C4-2B (cell line): ENCODE measurements around the gene TMEM220.

Experiments used
- H3K27ac ChIP-seq: fragments of 450-650 bp; 2 replicates; pipeline ENCODE4 v1.5.1; 2017
- ZFX ChIP-seq: fragments of 450-650 bp; IDR thresholded peaks from 2 replicates; pipeline ENCODE4 v1.6.1; 2017
- TF ChIP-seq, protein P1 (sequence below): fragments of 450-650 bp; conservative IDR thresholded peaks from 2 replicates; pipeline ENCODE4 v1.5.1; 2017; ENCODE audit warnings: mild to moderate bottlenecking

The TMEM220 gene

DNA sequence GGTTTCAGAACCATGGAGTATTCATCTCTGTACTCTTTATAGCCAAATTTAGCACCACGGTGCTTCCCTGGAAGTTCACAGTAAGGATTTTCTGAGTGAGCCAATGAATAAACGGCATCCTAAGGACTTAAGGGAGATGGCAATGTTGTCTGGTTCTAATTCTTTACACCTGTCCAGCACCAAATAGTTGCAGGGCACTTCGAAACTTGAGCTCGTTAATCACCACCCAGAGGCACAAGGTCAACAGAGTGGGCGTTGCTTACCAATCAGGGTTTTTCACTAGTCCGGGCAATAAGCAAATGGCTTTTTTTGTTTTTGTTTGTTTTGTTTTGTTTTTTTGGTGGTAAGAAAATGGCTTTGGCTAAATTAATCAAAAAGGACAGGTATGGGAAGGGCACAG is 28.2 kb upstream of the TMEM220 start:
- no peak overlapping the region for H3K27ac ChIP-seq
- TF ChIP-seq, protein P1, sequence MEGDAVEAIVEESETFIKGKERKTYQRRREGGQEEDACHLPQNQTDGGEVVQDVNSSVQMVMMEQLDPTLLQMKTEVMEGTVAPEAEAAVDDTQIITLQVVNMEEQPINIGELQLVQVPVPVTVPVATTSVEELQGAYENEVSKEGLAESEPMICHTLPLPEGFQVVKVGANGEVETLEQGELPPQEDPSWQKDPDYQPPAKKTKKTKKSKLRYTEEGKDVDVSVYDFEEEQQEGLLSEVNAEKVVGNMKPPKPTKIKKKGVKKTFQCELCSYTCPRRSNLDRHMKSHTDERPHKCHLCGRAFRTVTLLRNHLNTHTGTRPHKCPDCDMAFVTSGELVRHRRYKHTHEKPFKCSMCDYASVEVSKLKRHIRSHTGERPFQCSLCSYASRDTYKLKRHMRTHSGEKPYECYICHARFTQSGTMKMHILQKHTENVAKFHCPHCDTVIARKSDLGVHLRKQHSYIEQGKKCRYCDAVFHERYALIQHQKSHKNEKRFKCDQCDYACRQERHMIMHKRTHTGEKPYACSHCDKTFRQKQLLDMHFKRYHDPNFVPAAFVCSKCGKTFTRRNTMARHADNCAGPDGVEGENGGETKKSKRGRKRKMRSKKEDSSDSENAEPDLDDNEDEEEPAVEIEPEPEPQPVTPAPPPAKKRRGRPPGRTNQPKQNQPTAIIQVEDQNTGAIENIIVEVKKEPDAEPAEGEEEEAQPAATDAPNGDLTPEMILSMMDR = no peak
- no peak for TF ChIP-seq ZFX

DNA sequence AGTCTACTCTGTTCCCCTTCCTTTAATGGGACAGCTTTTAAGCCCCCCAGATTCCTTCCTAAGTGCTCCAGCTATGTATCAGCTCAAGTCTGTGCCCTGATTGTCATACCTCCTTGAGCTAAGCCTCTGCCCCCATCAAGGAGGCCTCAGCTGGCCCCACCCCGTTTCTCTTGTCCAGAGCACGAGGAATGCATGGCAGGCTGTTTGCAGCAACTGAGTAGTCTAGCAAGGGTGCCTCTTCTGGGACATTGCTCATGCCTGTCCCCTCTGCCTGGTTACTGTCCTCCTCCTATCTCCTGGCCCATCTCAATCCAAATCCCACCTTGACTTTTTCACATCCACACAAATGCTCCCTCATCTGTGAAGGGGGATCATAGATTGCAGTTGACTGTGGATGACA is 27.8 kb upstream of the TMEM220 start:
- no peak overlapping the region for H3K27ac ChIP-seq
- TF ChIP-seq, protein P1 = no peak
- no peak for TF ChIP-seq ZFX

DNA sequence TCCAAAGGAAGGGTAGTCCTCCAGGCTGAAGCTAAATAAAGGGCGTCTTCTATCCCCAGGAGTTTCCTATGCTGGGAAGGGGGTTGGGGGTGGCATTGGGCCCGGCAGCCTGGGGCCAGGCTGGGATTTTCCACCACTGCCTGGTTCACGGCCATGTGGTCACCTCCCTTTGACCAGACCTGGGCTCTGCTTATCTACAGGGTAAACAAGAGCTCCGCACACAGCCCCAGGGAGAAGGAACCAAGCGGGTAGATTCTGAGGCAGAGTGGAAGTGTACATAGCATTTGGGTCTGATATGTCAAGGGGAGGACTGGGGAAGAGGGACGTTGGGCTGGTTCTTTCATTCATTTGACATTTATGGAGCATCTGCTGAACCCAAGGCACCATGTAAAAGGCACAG is 27.2 kb upstream of the TMEM220 start:
- H3K27ac ChIP-seq = no peak overlapping the region
- TF ChIP-seq, protein P1 = no peak

DNA sequence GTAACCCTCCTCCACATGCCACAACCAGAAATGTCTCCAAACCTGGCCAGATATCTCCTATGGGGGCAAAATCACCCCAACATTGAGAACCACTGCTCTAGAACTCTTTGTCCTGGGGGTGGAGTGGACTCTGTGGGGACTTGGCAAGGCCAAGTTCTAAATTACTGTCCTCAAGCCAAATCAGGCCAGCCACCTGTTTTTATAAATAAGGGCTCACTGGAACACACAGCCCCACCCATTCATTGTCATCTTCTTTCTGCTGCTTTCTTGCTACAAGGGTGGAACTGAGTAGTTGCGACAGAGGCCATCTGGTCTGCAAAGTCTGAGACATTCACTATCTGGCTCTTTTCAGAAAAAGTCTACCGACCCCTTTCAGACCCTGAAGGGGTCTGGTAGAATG is 26.8 kb upstream of the TMEM220 start:
- TF ChIP-seq ZFX = no peak
- TF ChIP-seq, protein P1 = no peak
- H3K27ac ChIP-seq = no peak overlapping the region; the same call in 1 of the 2 replicates

DNA sequence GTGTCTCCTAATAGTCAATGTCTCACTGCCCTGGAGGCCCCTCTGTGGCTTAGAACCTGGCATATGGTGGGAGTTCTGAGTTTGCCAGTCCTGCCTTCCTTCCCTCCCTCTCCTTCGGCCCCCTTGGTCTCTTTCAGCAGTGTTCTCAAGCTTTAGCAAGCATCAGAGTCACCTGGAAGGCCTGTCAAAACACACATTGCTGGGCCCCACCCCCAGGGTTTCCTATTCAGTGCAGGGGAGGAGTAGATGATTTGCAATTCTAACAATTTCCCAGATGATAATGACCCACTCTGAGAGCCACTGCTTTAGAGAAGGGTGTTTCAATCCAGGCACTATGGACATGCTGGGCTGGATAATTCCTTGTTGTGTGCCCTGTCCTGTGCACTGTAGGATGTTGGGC is 26.4 kb upstream of the TMEM220 start:
- no peak overlapping the region; the same call in 1 of the 2 replicates for H3K27ac ChIP-seq
- no peak for TF ChIP-seq ZFX
- TF ChIP-seq, protein P1 = no peak

DNA sequence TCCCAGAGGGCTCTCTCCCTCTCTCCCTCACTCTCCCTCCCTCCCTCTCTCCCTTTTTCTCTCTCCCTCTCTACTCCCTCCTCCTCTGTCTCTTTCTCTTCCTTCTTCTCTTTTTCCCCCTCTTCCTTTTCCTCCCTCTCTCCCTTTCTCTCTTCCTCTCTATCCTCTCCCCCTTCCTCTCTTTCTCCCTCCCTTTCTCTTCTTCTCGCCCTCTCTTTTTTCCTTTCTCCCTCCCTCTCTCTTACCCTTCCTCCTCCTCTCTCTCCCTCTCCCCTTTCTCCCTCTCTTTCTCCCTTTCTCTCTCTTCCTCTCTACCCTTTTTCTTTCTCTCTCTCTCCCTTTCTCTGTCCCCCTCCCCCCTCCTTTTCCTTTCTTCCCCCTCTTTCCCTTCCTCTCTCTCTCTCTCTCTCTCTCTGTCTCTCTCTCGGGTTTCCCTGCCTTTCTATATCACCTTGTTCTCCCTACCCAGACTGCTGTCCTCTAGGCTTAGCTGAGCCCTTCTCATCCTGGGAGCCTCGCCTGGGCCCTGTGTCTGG is 25.8 kb upstream of the TMEM220 start:
- H3K27ac ChIP-seq = no peak overlapping the region; the same call in 1 of the 2 replicates

DNA sequence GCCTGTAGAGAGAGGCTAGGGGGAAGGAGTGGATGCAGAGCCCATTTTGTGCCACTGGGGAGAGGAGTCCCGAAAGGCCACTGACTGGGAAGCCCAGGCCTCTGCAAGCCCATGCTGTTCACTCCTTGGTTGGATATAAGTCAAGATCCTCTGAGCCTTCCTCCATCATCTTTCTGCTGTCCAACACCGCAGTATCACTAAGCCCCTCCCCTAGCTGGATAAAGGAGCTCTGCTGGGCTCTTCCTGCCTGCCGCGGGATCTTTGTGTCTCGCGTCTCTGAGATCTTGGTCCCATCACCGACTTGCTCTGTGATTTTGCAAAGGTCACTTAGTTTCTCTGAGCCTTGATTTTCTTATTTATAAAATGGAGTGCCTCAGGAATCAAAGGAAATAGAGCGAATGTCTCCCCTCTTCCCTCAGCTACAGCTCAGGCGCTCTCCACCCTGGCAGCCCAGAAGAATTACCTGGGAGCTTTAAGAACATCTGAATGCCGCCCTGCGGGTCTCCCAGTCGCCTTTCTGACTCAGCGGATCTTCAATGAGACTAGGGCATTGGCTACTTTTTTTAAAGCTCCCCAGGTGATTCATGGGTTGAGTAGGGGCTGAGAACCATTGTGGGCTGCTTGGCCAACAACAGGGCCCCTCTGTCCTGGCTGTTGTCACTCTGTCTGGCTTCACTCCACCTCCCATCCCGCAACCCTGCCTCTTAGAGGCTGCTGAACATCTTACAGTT is 25.2 kb upstream of the TMEM220 start:
- no peak overlapping the region for H3K27ac ChIP-seq

More for the DNA sequence above, 25.8 kb upstream of the TMEM220 start:
- TF ChIP-seq, protein P1 = no peak
- no peak for TF ChIP-seq ZFX

More for the DNA sequence above, 25.2 kb upstream of the TMEM220 start:
- TF ChIP-seq, protein P1 = no peak
- no peak for TF ChIP-seq ZFX
